ENCODE measurements around the gene RNF130.
A peak's percentile ranks its signal among the peaks of the same experiment; 100 is the strongest.

RNF130 gene

DNA sequence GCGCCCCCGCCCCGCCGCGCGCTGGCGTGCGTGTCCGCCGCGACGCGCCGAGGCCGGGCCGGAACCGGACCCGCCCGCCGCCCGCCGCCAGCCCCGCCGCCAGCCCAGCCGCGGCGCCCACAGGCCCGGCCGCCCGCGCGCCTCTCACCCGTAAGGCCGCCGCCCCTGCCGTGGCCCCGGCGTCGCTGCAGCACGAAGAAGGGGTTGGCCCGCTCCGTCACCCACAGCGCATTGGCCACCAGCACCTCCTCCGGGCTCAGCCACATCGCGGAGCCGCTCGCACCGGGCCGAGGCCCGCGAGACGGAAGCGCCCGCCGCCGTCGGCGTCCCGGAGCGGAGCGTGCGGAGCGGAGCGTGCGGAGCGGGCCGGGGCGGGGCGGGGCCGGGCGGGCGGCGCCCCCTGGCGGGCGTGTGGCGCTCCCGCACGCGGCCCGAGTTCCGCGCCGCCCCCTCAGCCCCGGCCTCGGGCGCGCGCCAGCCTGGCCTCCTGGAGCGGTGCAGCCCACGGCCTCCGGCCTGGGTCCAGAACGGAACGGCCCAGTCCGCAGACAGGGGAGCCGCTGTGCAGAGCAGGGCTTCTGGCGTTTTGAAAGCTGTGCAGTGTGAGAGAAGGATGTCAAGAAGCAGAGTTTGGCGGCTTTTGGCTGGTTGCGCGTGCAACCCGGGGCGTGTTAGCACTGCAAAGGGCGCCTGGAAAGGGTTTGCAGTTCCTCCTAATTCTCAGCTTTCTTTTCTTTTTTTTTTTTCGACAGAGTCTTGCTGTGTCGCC, 163.8 kb downstream of the RNF130 start, which contains the start of gene TBC1D9B:
TSS of gene TBC1D9B (minus strand) at position 342 of the 769 bp plus-strand sequence. CDS start at position 266, 76 bp downstream.
- no peaks in the 10 kb centered on the region for H3K27me3 Mint-ChIP-seq
- peaks cover 7% of the 10 kb centered on the region for H3K36me3 Mint-ChIP-seq
- H3K4me1 Mint-ChIP-seq (ENCODE audit: low read depth) = peaks cover 8% of the 10 kb centered on the region
- H3K9me3 Mint-ChIP-seq (ENCODE audit: low read depth) = no peaks in the 10 kb centered on the region
- H3K27ac Mint-ChIP-seq = peak within 1 kb of the TSS; percentile 73
- H3K4me3 Mint-ChIP-seq = peak within 1 kb of the TSS; percentile 88

DNA sequence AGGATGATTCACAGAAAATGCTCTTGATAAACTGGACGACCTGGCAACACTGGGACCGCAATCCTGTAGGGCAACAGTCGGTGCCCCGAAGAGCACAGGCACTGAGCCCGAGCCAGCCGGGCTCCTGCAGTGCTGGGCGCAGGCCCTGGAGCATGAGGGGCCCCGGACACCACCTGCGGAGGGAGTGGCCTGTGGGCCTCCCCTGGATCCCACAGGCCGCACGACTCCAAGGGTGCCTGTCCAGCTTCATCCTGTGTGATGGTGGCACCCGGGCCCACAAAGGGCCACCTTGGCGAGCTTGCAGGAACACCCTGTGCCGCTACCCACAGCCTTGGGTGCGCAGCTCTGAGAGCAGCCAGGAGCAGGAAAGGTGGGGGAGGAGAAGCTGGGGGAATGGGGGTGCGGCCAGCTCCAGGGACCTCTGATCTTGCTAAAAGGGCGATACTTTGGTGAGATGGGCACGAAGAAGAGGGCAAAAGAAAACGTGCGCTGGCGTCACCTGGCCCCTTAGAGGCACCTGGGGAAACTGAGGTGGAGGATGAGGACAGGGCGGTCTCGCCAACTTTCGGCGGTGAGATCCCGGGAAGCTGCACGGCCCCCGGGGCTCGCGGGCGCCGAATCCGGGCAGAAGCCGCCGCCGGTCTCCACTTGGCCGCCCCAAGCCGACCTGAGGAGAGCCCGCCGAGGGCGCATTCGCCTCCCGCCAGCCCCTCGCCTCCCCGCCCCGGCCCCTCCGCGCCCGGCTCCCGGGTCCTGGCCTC, 164.6 kb downstream of the RNF130 start:
- Mint-ChIP-seq H3K4me1 (ENCODE audit: low read depth) (peaks cover 8% of the 10 kb centered on the region), H3K4me3 (peak overlapping the region; percentile 88), H3K9me3 (ENCODE audit: low read depth) (no peaks in the 10 kb centered on the region), H3K36me3 (peaks cover 7% of the 10 kb centered on the region), H3K27ac (peak overlapping the region; percentile 73), H3K27me3 (no peaks in the 10 kb centered on the region)

DNA sequence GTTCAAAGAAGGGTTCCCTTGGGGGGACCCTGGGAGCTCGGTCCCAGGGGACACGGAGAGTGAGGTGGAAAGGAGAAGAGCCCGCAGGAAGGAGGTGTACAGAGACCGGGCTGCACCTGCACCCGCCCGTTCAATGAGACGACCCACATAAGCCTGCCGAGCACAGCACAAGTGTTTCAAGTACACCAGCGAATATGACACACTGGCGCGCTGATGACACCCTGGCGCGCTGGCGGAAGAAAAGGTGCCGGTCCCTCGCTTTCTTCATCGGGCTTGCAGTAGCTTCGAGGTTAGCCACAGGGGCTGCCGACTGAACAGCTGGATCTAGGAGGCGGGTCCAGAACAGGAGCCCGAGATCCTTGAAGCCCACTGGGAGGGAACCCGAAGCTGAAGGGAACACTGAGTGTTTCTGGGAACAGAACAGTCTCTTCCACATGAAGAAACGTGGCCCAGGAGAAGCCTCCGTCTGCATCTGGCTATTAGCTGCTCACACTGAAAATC, 165.2 kb downstream of the RNF130 start:
- peaks cover 7% of the 10 kb centered on the region for H3K36me3 Mint-ChIP-seq
- no peak overlapping the region for H3K27ac Mint-ChIP-seq
- no peaks in the 10 kb centered on the region for H3K9me3 Mint-ChIP-seq (ENCODE audit: low read depth)
- no peaks in the 10 kb centered on the region for H3K27me3 Mint-ChIP-seq
- peak overlapping the region; percentile 88 for H3K4me3 Mint-ChIP-seq
- peaks cover 8% of the 10 kb centered on the region for H3K4me1 Mint-ChIP-seq (ENCODE audit: low read depth)

DNA sequence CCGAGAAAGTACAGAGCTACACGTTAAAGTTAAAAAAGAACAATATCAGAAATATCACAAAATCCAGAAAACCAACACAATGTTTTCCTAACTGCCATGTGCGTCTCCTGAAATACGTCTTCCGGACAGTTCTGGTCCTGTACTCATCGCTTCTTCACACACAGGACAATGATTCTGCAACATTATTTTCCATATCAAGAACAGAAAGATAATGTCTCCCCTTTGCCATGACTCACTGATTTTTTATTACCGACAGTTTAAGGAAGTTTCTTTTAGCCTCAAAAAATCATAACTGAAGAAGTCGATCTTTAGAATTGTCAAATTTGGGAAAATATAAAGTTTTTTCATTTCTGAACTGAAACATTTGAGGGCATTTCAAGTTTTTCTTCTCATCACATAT, 166.4 kb downstream of the RNF130 start:
- Mint-ChIP-seq H3K9me3 (ENCODE audit: low read depth) (no peaks in the 10 kb centered on the region), H3K27ac (peak overlapping the region; percentile 41), H3K4me3 (peak overlapping the region; percentile 32), H3K4me1 (ENCODE audit: low read depth) (peaks cover 8% of the 10 kb centered on the region), H3K36me3 (peaks cover 7% of the 10 kb centered on the region), H3K27me3 (no peaks in the 10 kb centered on the region)
